ENCODE results near the gene NDUFA8. TPM values are rescaled to one million over a fixed set of nuclear protein-coding genes. Genes with fewer than 3 reads are reported as not detected.

Gene NDUFA8
- total and polyA plus RNA-seq, 2 experiments from 2014 or later, result 36.6 to 144 TPM

GRCh38 chr9:122159925-122160246 is 307 bp upstream of the NDUFA8 start (continued):
- TF ChIP-seq REST (IDR thresholded peaks at IDR 0.05; ENCODE audit: unreplicated experiment) (no peak), JUNB (IDR thresholded peaks at IDR 0.05; ENCODE audit: unreplicated experiment) (no peak), ETS1 (IDR thresholded peaks at IDR 0.05) (no peak), EZH2phosphoT487 (IDR thresholded peaks at IDR 0.05; ENCODE audit: unreplicated experiment) (no peak), ZNF331 (CRISPR knock-in tag; IDR thresholded peaks at IDR 0.05; ENCODE audit: low read depth) (no peak), CTCF (conservative IDR thresholded peaks at IDR 0.05; ENCODE audit: low read depth in 2 of 2) (no peak), ZNF114 (CRISPR knock-in tag; IDR thresholded peaks at IDR 0.05) (no peak)

DNA sequence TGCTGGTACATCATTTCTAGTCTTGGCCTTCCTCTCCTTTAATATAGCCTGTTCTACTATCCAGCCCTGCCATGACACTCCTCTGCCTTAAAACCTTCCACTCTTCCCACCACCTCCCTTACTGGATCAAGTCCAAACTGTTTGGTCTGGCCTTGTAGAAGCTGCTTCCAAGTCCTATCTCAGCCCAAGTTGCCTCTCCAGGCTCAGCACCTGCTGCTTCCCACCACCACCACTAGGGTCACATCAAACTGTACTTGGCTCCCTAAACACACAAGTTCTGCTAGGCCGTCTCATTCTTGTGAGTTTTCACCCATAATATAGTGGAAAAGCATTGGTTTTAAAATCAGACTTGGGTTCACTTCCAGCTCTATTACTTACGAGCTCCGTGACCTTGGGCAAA is 1.4 kb downstream of the NDUFA8 start:
- ATAC-seq (peak; percentile 74), DNase-seq (ENCODE audit: low spot score) (peak; percentile 71)
- H3K9me3 Mint-ChIP-seq, result peaks cover 10% of the 10 kb centered on the region
- peaks cover 4% of the 10 kb centered on the region; the same call in 1 of the 3 replicates for H3K36me3 Mint-ChIP-seq (ENCODE audit: low read depth)
- Histone ChIP-seq H3K27ac (ENCODE audit: low read depth) (no peak overlapping the region), H3K9me2 (ENCODE audit: insufficient read depth) (no peaks in the 10 kb centered on the region), H3K36me3 (ENCODE audit: insufficient read depth) (no peaks in the 10 kb centered on the region), H3K4me3 (no peak overlapping the region), H3K27me3 (ENCODE audit: insufficient read depth) (no peaks in the 10 kb centered on the region), H3K79me2 (replicated peaks; ENCODE audit: insufficient read depth) (peaks cover 50% of the 10 kb centered on the region), H4K20me1 (replicated peaks; ENCODE audit: insufficient read depth) (peaks cover 11% of the 10 kb centered on the region), H3K4me1 (ENCODE audit: insufficient read depth) (peaks cover 11% of the 10 kb centered on the region; the same call in 1 of the 2 replicates), H3K4me2 (no peak overlapping the region), H3F3A (replicated peaks; ENCODE audit: low read depth) (no peaks in the 10 kb centered on the region), H2AFZ (no peak overlapping the region)
- peaks cover 7% of the 10 kb centered on the region; the same call in 2 of the 3 replicates for H3K4me1 Mint-ChIP-seq
- H3K27ac Mint-ChIP-seq, result no peak overlapping the region
- peaks cover 5% of the 10 kb centered on the region for H3K27me3 Mint-ChIP-seq (ENCODE audit: insufficient read depth, low read depth, poor library complexity)
- TF ChIP-seq ETS1 (IDR thresholded peaks at IDR 0.05) (no peak), EZH2 (IDR thresholded peaks at IDR 0.05; ENCODE audit: low read depth, unreplicated experiment) (no peak), POLR2AphosphoS5 (IDR thresholded peaks at IDR 0.05; ENCODE audit: low read depth) (no peak), STAT1 (IDR thresholded peaks at IDR 0.05; ENCODE audit: unreplicated experiment) (no peak), EZH2phosphoT487 (IDR thresholded peaks at IDR 0.05; ENCODE audit: unreplicated experiment) (no peak), CTCF (conservative IDR thresholded peaks at IDR 0.05; ENCODE audit: low read depth in 2 of 2) (peak; percentile 55 to 63)
- H3K4me3 Mint-ChIP-seq, result peak overlapping the region; percentile 36

Data from GM23338 (cell line).